HEK293T (cell line): ENCODE measurements around the gene SMIM41.

Source experiments
- CTCF ChIA-PET: fragments of 350-600 bp; formaldehyde crosslinking; extraction: SDS; loops from one replicate; lab custom pipeline; 2021; ENCODE audit warnings: antibody characterized with exemption, inconsistent platforms; lab: Yijun Ruan, JAX
- POLR2A ChIA-PET: fragments of 350-600 bp; formaldehyde crosslinking; extraction: SDS; loops from one replicate; lab custom pipeline; 2020; ENCODE audit warnings: antibody characterized with exemption, inconsistent platforms; lab: Yijun Ruan, JAX
- DNase-seq: peaks from one replicate; pipeline ENCODE4 v3.0.0; 2012; ENCODE audit warnings: mixed read lengths; ENCODE audit errors: extremely low spot score
- ARNT ChIP-seq: fragments of 450-650 bp; IDR thresholded peaks from 2 replicates; pipeline ENCODE4 v1.6.1; 2017; ENCODE audit warnings: mild to moderate bottlenecking
- BHLHE40 ChIP-seq: fragments of 450-650 bp; IDR thresholded peaks from 2 replicates; pipeline ENCODE4 v1.6.1; 2016; ENCODE audit warnings: mild to moderate bottlenecking, moderate library complexity, borderline replicate concordance
- CTBP1 ChIP-seq: fragments of 450-650 bp; IDR thresholded peaks from 2 replicates; pipeline ENCODE4 v1.6.1; 2016; ENCODE audit warnings: borderline replicate concordance
- ELF4 ChIP-seq: fragments of 450-650 bp; IDR thresholded peaks from 2 replicates; pipeline ENCODE4 v1.6.1; 2017; ENCODE audit warnings: antibody characterized with exemption
- FOXA1 ChIP-seq: fragments of 450-650 bp; IDR thresholded peaks from 2 replicates; pipeline ENCODE4 v1.6.1; 2016; ENCODE audit warnings: mild to moderate bottlenecking
- FOXK2 ChIP-seq: fragments of 450-650 bp; IDR thresholded peaks from 2 replicates; pipeline ENCODE4 v1.6.1; 2016; ENCODE audit warnings: mild to moderate bottlenecking
- FOXM1 ChIP-seq: fragments of 450-650 bp; IDR thresholded peaks from 2 replicates; pipeline ENCODE4 v1.6.1; 2017; ENCODE audit warnings: mild to moderate bottlenecking, borderline replicate concordance
- HDGF ChIP-seq: fragments of 450-650 bp; IDR thresholded peaks from 2 replicates; pipeline ENCODE4 v1.6.1; 2017; ENCODE audit warnings: antibody characterized with exemption, borderline replicate concordance
- L3MBTL2 ChIP-seq: fragments of 450-650 bp; conservative IDR thresholded peaks from 2 replicates; pipeline ENCODE4 v1.6.1; 2016; ENCODE audit warnings: mild to moderate bottlenecking
- NFRKB ChIP-seq: fragments of 450-650 bp; IDR thresholded peaks from 2 replicates; pipeline ENCODE4 v1.6.1; 2016; ENCODE audit warnings: mild to moderate bottlenecking, moderate library complexity
- SP1 ChIP-seq: fragments of 450-650 bp; IDR thresholded peaks from 2 replicates; pipeline ENCODE4 v1.6.1; 2017
- SUZ12 ChIP-seq: fragments of 450-650 bp; IDR thresholded peaks from 2 replicates; pipeline ENCODE4 v1.6.1; 2016; ENCODE audit warnings: mild to moderate bottlenecking
- TARDBP ChIP-seq: fragments of 450-650 bp; IDR thresholded peaks from 2 replicates; pipeline ENCODE4 v1.6.1; 2016
- ZNF384 ChIP-seq: fragments of 450-650 bp; IDR thresholded peaks from 2 replicates; pipeline ENCODE4 v1.6.1; 2016
- TF ChIP-seq, protein P1 (sequence below): fragments of 450-650 bp; IDR thresholded peaks from 2 replicates; pipeline ENCODE4 v1.6.1; 2016

Gene SMIM41

DNA sequence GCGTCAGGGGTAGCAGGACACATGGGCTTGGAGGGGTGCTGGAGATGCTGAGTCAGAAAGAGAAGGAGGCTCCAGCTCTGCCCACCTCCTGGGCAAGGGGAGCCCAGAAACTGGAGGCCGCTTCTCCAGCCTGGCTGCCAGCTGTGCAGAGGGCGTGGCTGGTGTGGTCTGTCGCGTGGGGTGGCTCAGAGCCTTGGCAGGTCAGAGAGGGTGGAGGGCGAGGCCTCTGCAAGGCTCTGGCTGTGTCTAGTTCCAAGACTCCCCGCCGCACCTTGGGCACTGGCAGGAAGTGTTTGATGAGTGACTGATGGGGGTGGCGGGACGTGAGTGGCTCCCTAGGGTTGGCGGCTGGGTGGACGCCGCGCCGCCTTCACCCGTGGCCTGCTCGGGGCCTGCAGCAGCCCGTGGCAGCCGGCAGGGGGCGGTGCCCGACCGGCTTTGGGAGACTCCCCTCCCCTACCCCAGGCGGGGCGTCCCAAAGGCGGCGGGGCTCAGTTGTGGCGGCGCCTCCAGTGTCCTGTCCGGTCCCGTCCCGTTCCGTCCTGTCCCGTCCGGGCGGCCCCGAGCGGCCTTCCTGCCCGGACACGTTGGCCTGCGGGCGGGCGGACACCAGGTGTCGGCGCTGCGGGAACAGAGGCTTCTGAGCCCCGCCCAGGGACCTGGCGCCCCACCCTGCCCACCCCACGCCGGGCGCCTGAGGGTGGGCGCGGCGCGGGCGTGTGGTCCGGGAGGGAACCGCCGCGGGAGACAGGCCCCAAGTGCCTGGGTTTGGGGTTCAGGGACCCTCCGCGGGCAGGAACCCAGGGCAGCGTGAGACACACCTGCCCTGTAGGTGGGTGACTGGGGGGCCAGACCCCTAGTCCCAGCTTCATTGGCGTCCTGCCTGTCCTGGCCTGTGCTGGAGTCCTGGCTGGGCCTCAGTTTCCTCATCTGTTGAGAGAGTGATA lies 72.6 kb downstream of the SMIM41 start:
- peak; percentile 82 for DNase-seq
- POLR2A ChIA-PET: no interaction called here

DNA sequence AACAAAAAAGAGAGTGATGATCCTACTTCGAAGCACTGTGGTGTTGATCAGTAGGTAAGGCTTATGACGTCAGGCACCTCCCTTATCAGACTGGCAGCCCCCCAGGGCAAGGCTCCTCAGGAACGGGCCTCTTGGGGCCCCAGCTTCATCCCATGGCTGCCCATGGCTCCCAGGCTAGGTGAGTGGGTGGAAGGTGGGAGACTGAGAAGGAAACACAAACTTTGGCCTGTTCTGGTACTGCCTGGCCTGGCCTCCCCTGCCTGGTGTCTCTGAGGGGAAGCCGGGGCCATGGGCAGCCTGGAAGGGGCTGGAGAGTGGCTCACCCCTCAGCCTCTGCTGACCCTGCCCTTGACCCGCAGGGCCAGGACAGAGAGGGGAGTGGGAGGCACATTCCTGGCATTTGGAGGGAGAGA lies 73.4 kb downstream of the SMIM41 start:
- TF ChIP-seq TARDBP (no peak), ELF4 (no peak), BHLHE40 (no peak), ARNT (no peak), FOXM1 (no peak), SUZ12 (no peak)
- DNase-seq: no peak
- CTCF ChIA-PET: interaction anchor here (0.6 kb wide), 2 partner anchors 64 to 433 kb away, joined by 4 to 5 read pairs; no protein-coding TSS in a partner anchor
- POLR2A ChIA-PET: no interaction called here

More for the DNA sequence above, 72.6 kb downstream of the SMIM41 start:
- CTCF ChIA-PET: interaction anchor here (0.6 to 0.7 kb wide), 3 partner anchors 65 to 434 kb away, joined by 4 to 5 read pairs (median 4); no protein-coding TSS in a partner anchor
- TF ChIP-seq SP1 (no peak), TARDBP (peak; percentile 87), ARNT (no peak), BHLHE40 (no peak), ZNF384 (no peak), FOXK2 (no peak), NFRKB (no peak)

DNA sequence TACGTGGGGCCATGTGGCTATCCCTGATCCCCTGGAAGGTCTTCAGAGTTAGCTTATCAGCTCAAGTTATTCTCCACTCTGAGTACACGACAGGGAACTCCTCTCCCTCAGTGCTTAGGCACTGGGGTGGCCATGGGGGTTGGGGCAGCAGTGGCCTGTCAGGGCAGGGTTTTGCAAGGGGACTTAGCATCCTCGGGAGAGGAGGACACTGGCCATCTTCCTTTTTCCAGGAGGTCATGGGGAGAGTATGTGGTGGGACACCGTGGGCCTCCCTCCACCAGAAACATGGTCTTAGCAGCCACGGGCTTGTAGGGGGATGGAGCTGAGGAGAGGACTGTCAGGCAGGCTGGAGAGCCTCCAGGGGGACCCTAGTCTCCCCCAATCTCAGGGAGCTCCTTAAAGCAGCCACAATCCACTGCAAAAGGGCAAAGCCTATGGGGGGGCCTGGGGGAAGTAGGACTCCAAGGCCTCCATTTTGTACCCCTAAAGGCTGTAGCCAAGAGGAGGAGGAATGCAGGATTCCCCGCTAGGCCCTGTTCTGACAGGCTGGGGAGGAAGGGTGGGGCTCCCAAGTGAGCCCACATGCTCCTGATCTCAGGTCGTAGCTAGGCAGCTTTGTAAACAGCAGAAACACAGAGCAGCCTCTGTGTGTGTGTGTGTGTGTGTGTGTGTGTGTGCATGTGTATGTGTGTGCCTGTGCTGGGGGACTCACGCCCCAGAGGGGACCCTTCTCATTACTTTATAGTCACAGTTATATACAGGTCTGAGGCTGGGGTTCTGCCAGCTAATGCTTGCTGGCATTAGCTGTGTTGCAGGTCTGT lies 75.8 kb downstream of the SMIM41 start:
- POLR2A ChIA-PET: no interaction called here
- CTCF ChIA-PET: interaction anchor here (0.8 to 1.7 kb wide), 4 partner anchors 58 to 724 kb away, joined by 3 to 7 read pairs (median 4); no protein-coding TSS in a partner anchor
- no peak for TF ChIP-seq CTBP1
- no peak for TF ChIP-seq BHLHE40
- no peak for TF ChIP-seq FOXK2
- TF ChIP-seq SP1: no peak
- TF ChIP-seq, protein P1, sequence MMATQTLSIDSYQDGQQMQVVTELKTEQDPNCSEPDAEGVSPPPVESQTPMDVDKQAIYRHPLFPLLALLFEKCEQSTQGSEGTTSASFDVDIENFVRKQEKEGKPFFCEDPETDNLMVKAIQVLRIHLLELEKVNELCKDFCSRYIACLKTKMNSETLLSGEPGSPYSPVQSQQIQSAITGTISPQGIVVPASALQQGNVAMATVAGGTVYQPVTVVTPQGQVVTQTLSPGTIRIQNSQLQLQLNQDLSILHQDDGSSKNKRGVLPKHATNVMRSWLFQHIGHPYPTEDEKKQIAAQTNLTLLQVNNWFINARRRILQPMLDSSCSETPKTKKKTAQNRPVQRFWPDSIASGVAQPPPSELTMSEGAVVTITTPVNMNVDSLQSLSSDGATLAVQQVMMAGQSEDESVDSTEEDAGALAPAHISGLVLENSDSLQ: no peak
- no peak for TF ChIP-seq TARDBP
- no peak for TF ChIP-seq SUZ12
- no peak for TF ChIP-seq ARNT
- TF ChIP-seq L3MBTL2: no peak
- no peak for TF ChIP-seq FOXA1
- TF ChIP-seq NFRKB: no peak
- TF ChIP-seq ZNF384: no peak
- no peak for TF ChIP-seq ELF4
- no peak for TF ChIP-seq HDGF
- DNase-seq: no peak

DNA sequence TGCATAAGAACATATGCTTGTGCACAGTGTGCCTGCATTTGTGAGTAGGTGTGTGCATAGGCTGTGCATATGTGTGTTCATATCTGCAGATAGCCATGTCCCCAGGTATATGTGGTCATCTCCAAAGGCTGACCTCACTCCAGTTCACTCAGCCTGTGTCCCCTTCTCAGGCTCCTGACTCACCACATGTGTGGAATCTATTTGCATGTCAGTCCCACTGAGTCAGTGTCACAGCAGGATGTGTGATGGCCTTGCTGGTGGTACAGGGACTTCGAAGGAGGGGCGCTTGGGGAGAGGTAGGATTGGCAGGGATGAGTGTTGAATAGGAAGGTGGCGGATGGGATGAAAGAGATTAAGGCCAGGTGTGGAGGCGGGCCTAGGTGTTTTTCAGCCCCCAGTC lies 76.8 kb downstream of the SMIM41 start:
- no peak for TF ChIP-seq NFRKB
- TF ChIP-seq TARDBP: no peak
- TF ChIP-seq FOXK2: no peak
- TF ChIP-seq ELF4: no peak
- TF ChIP-seq ZNF384: no peak
- TF ChIP-seq SUZ12: no peak
- no peak for TF ChIP-seq HDGF
- no peak for TF ChIP-seq BHLHE40
- TF ChIP-seq L3MBTL2: no peak
- no peak for TF ChIP-seq ARNT
- TF ChIP-seq, protein P1: no peak
- no peak for TF ChIP-seq SP1
- no peak for TF ChIP-seq FOXM1
- TF ChIP-seq CTBP1: no peak
- ChIA-PET CTCF (interaction anchor here (0.6 to 3.1 kb wide), 20 partner anchors 12 to 723 kb away, joined by 3 to 20 read pairs (median 4); no protein-coding TSS in a partner anchor), POLR2A (no interaction called here)
- no peak for DNase-seq

DNA sequence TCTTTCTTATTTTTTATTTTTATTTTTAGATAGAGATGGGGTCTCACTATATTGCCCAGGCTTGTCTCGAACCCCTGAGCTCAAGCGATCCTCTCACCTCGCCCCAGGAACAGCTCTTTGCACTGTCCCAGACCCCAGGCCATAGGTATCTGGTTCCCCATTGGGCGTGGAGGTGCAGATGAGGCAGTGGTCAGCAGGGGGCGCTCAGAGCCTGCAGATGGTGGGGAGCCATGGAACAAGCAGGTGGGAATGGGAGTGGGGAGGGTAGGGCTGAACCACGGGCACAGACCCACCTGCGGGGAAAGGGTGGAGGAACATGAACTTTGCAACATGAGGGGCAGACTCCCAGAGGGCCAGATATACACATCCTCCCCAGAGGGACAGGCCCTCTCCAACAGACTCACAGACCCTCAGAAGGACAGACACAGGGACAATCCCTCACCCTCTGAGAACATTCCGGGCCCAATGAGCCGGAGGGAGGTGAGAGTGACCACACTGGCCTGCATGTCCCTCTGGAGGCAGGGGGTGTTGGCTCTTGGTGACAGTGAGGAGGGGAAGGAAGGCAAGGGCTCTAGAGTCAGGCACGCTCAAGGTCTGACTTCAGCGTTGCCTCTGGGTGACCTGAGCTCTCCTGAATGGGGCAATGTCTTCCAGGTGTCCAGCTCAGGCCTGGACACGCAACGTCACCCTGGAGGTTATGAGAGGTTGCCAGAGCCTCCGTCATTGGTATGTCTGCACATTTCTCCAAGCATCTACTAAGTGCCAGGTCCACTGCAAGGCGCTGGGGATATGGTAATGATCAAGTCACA lies 77.5 kb downstream of the SMIM41 start:
- peak; percentile 81 for DNase-seq
- POLR2A ChIA-PET: no interaction called here
- CTCF ChIA-PET: interaction anchor here (0.6 to 3.1 kb wide), 21 partner anchors 13 to 829 kb away, joined by 3 to 20 read pairs (median 4); no protein-coding TSS in a partner anchor
- TF ChIP-seq CTBP1 (no peak), HDGF (no peak), SP1 (no peak), ARNT (no peak), BHLHE40 (no peak)
